ENCODE data around the gene TBL3.
"Not testable (repeated sequence)": the region's sequence is repeated elsewhere in the genome, so short reads cannot be mapped to it uniquely, and the experiment has no call there.

TBL3 gene

DNA sequence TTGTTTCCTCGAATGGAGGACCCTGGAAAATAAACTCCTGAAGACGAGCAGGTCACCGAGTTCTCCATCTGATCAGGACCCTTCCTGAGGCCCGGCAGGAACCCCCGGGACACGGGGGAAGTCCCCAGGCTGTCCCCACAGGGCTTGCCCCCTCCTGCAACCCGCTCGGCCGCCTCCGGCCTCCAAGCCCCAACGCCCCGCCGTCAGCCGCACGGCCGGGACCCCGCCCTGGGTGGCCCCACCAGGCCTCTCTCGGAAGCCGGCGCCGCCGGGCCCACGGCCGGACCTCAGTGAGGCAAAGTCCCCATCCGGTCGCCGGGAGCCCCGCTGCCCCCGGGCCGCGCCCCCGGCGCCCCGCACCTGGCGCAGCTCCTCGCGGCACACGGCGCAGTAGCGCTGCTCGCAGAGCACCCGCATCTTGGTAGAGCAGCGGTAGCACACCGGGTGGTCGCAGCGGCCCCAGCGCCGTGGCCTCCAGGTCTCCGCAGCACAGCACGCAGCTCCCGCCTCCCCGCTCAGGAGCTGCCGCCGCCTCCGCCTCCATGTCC lies 37.4 kb downstream of the TBL3 start:
- Histone ChIP-seq H3K4me1 (ENCODE audit: control insufficient read depth, insufficient read depth, low read length) (peaks cover 10% of the 10 kb centered on the region), H3K4me3 (ENCODE audit: low read depth, low read length) (peak overlapping the region; percentile 91), H3K36me3 (ENCODE audit: control insufficient read depth, insufficient read depth, low read length) (peaks cover 6% of the 10 kb centered on the region), H3K9ac (ENCODE audit: low read depth, low read length) (peak overlapping the region; percentile 89), H3K27me3 (ENCODE audit: control insufficient read depth, insufficient read depth, low read length) (no peaks in the 10 kb centered on the region), H3K9me3 (ENCODE audit: control insufficient read depth, insufficient read depth, low read length) (no peaks in the 10 kb centered on the region)

DNA sequence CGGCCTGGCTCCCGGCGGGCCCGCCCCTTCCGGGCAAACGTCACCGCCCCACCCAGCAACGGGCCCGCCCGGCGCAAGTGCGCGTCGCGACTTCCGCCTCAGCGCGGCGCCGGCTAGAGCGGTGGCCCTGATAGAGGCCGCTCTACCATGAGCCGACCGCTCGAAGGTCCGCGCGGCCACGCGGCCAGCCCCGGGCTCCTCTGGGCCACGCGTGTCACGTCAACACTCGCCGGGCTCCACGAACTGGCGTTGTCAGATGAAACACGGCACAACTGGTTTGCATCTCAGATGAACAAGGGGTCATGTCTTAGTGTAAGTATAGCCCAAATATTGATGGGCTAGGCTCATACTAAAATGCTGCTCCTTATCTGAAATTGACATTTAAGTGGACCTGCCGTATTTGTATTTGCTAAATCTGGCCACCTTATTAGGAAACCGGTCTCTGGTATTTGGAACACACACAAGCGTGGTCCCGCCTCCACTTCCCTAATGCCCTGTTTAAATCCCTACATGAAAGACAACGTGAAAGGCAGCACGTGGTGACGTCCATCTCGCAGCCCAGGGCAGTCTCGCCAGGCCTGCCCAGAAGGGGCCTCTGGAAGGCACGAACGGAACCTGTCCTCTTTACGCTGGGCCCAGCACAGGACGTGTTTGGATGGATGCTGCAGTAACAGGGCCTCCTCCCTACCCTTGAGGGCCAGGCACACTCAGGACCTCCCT lies 38.1 kb downstream of the TBL3 start, which contains the start of gene ZNF598:
TSS of gene ZNF598 (minus strand) at position 31 of the 720 bp plus-strand sequence.
- H3K9me3 ChIP-seq (ENCODE audit: control insufficient read depth, insufficient read depth, low read length): no peaks in the 10 kb centered on the region

DNA sequence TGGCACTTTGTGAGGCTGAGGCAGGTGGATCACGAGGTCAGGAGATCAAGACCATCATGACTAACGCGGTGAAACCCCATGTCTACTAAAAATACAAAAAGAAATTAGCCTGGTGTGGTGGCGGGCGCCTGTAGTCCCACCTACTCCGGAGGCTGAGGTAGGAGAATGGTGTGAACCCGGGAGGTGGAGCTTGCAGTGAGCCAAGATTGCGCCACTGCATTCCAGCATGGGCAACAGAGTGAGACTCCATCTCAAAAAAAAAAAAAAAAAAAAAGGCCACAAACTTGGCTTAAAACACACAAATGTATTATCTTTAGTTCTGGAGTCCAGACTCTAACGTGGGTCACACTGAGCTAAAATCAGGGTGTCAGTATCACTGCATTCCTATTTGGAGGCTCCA lies 39.9 kb downstream of the TBL3 start:
- H3K27me3 ChIP-seq (ENCODE audit: control insufficient read depth, insufficient read depth, low read length); H3K36me3 ChIP-seq (ENCODE audit: control insufficient read depth, insufficient read depth, low read length); H3K4me1 ChIP-seq (ENCODE audit: control insufficient read depth, insufficient read depth, low read length); H3K4me3 ChIP-seq (ENCODE audit: low read depth, low read length); H3K9ac ChIP-seq (ENCODE audit: low read depth, low read length); H3K9me3 ChIP-seq (ENCODE audit: control insufficient read depth, insufficient read depth, low read length): not testable (repeated sequence)

More for the DNA sequence above, 38.1 kb downstream of the TBL3 start, which contains the start of gene ZNF598:
- H3K27me3 ChIP-seq (ENCODE audit: control insufficient read depth, insufficient read depth, low read length): no peaks in the 10 kb centered on the region
- peaks cover 10% of the 10 kb centered on the region for H3K4me1 ChIP-seq (ENCODE audit: control insufficient read depth, insufficient read depth, low read length)
- peak within 1 kb of the TSS; percentile 91 for H3K4me3 ChIP-seq (ENCODE audit: low read depth, low read length)
- peak within 1 kb of the TSS; percentile 89 for H3K9ac ChIP-seq (ENCODE audit: low read depth, low read length)
- peaks cover 6% of the 10 kb centered on the region for H3K36me3 ChIP-seq (ENCODE audit: control insufficient read depth, insufficient read depth, low read length)

DNA sequence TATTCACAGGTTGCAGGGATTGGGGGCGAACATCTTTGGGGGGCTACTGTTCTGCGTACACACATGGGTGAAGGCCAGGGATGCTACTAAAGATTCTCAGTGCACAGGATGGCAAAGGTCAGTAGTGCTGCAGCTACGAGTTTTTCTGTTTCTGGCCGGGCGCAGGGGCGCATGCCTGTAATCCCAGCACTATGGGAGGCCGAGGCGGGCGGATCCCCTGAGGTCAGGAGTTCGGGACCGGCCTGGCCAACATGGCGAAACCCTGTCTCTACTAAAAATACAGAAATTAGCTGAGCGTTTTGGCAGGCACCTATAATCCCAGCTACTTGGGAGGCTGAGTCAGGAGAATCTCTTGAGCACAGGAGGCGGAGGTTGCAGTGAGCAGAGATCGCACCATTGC lies 41.7 kb downstream of the TBL3 start:
- Histone ChIP-seq H3K9me3 (ENCODE audit: control insufficient read depth, insufficient read depth, low read length) (no peaks in the 10 kb centered on the region), H3K27me3 (ENCODE audit: control insufficient read depth, insufficient read depth, low read length) (peaks cover 4% of the 10 kb centered on the region), H3K4me3 (ENCODE audit: low read depth, low read length) (no peak overlapping the region), H3K9ac (ENCODE audit: low read depth, low read length) (no peak overlapping the region), H3K4me1 (ENCODE audit: control insufficient read depth, insufficient read depth, low read length) (peaks cover 5% of the 10 kb centered on the region), H3K36me3 (ENCODE audit: control insufficient read depth, insufficient read depth, low read length) (no peaks in the 10 kb centered on the region)

GRCh38 chr16:2015117-2015946 lies 43.5 kb downstream of the TBL3 start:
- Histone ChIP-seq H3K9ac (ENCODE audit: low read depth, low read length) (no peak overlapping the region), H3K9me3 (ENCODE audit: control insufficient read depth, insufficient read depth, low read length) (no peaks in the 10 kb centered on the region), H3K4me3 (ENCODE audit: low read depth, low read length) (no peak overlapping the region), H3K36me3 (ENCODE audit: control insufficient read depth, insufficient read depth, low read length) (no peaks in the 10 kb centered on the region), H3K27me3 (ENCODE audit: control insufficient read depth, insufficient read depth, low read length) (peaks cover 20% of the 10 kb centered on the region), H3K4me1 (ENCODE audit: control insufficient read depth, insufficient read depth, low read length) (peaks cover 2% of the 10 kb centered on the region)

DNA sequence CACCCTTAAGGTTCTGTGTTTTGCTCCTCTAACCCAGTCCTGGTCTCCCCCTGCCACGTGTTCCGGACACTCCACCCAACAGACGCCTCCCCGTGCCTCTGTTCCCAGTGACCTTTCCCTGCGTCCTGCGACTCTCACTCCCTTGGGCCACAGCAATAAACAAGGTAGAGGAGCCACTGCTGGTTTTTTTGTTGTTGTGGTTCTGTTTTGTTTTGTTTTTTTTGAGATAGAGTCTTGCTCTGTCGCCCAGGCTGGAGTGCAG lies 44.0 kb downstream of the TBL3 start:
- Histone ChIP-seq H3K9me3 (ENCODE audit: control insufficient read depth, insufficient read depth, low read length) (no peaks in the 10 kb centered on the region), H3K27me3 (ENCODE audit: control insufficient read depth, insufficient read depth, low read length) (peaks cover 26% of the 10 kb centered on the region), H3K4me3 (ENCODE audit: low read depth, low read length) (no peak overlapping the region), H3K9ac (ENCODE audit: low read depth, low read length) (no peak overlapping the region), H3K4me1 (ENCODE audit: control insufficient read depth, insufficient read depth, low read length) (no peaks in the 10 kb centered on the region), H3K36me3 (ENCODE audit: control insufficient read depth, insufficient read depth, low read length) (no peaks in the 10 kb centered on the region)

- peaks cover 31% of the 10 kb centered on the region for H3K27me3 ChIP-seq (ENCODE audit: control insufficient read depth, insufficient read depth, low read length)
- no peak overlapping the region for H3K4me3 ChIP-seq (ENCODE audit: low read depth, low read length)
- H3K36me3 ChIP-seq (ENCODE audit: control insufficient read depth, insufficient read depth, low read length): no peaks in the 10 kb centered on the region
- no peak overlapping the region for H3K9ac ChIP-seq (ENCODE audit: low read depth, low read length)
- no peaks in the 10 kb centered on the region for H3K9me3 ChIP-seq (ENCODE audit: control insufficient read depth, insufficient read depth, low read length)
- no peaks in the 10 kb centered on the region for H3K4me1 ChIP-seq (ENCODE audit: control insufficient read depth, insufficient read depth, low read length)
Measured at GRCh38 chr16:2016407-2016922, 44.6 kb downstream of the TBL3 start.

DNA sequence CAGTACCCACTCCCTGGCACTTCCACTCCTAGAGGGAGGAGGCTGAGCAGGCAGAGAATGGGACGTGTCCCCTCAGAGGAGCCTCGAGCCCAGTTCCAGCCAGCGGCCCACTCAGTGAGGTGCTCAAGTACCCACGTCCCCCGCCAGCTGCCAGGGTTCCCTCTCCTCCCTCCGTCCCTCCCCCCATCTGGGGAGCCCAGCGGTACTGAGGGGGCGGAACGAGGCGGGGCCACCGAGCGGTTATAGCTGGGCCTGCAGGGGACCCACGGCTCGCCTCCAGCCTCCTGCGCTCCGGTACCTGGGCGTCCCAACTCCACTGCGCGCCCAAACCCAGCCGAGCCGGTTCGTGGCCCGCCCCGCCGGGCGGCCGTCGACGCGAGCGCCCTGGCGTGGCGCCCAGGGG lies 47.7 kb downstream of the TBL3 start, which contains the start of gene NPW:
TSS of gene NPW (plus strand) at position 268 of the 403 bp plus-strand sequence.
- peak within 1 kb of the TSS; percentile 59 for H3K4me3 ChIP-seq (ENCODE audit: low read depth, low read length)

DNA sequence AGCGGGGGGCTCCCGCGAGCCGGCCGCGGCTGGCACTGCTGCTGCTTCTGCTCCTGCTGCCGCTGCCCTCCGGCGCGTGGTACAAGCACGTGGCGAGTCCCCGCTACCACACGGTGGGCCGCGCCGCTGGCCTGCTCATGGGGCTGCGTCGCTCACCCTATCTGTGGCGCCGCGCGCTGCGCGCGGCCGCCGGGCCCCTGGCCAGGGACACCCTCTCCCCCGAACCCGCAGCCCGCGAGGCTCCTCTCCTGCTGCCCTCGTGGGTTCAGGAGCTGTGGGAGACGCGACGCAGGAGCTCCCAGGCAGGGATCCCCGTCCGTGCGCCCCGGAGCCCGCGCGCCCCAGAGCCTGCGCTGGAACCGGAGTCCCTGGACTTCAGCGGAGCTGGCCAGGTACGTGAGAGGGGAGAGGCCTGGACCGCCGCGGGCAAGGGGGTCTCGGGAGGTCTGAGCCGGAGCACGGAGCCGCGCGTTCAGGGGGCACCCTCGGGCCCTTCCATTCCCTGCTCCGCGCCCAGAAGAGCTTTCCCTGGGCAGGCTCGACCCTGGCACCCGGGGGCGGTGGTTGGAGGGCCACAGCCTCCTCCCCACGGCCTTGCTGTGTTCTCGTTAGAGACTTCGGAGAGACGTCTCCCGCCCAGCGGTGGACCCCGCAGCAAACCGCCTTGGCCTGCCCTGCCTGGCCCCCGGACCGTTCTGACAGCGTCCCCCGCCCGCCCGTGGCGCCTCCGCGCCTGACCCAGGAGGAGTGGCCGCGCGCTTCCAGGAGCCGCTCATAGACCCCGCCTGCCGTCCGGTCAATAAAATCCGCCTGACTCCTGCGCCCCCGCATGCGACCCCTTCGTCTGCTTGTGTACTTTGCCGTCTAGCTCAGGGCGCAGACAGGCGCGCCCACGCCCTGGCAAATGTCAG lies 48.3 kb downstream of the TBL3 start:
- H3K36me3 ChIP-seq (ENCODE audit: control insufficient read depth, insufficient read depth, low read length): no peaks in the 10 kb centered on the region
- no peak overlapping the region for H3K9ac ChIP-seq (ENCODE audit: low read depth, low read length)
- H3K9me3 ChIP-seq (ENCODE audit: control insufficient read depth, insufficient read depth, low read length): no peaks in the 10 kb centered on the region
- H3K4me1 ChIP-seq (ENCODE audit: control insufficient read depth, insufficient read depth, low read length): no peaks in the 10 kb centered on the region
- H3K27me3 ChIP-seq (ENCODE audit: control insufficient read depth, insufficient read depth, low read length): peaks cover 34% of the 10 kb centered on the region
- peak overlapping the region; percentile 59 for H3K4me3 ChIP-seq (ENCODE audit: low read depth, low read length)

More for the DNA sequence above, 47.7 kb downstream of the TBL3 start, which contains the start of gene NPW:
- Histone ChIP-seq H3K4me1 (ENCODE audit: control insufficient read depth, insufficient read depth, low read length) (no peaks in the 10 kb centered on the region), H3K36me3 (ENCODE audit: control insufficient read depth, insufficient read depth, low read length) (no peaks in the 10 kb centered on the region), H3K9me3 (ENCODE audit: control insufficient read depth, insufficient read depth, low read length) (no peaks in the 10 kb centered on the region), H3K27me3 (ENCODE audit: control insufficient read depth, insufficient read depth, low read length) (peaks cover 34% of the 10 kb centered on the region), H3K9ac (ENCODE audit: low read depth, low read length) (no peak within 1 kb of the TSS)

DNA sequence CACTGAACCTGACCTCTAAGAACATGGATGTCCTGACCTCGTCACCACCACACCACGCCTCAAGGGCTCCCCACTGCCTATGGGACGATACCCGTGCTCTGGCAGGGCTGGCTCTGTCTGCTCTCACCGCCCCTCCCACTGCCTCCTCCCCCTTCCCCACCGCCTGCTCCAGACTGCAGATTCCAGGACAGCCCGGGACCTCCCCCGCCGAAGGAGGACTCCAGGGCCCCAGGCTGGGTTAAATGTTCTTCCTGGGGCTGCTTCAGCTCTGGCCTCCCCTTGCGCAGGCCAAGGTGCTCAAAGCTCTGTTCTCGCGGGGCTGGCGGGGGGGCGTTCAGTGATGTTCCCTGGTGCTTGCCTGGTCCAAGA lies 50.9 kb downstream of the TBL3 start:
- Histone ChIP-seq H3K9me3 (ENCODE audit: control insufficient read depth, insufficient read depth, low read length) (no peaks in the 10 kb centered on the region), H3K4me3 (ENCODE audit: low read depth, low read length) (peak overlapping the region; percentile 69), H3K27me3 (ENCODE audit: control insufficient read depth, insufficient read depth, low read length) (peaks cover 47% of the 10 kb centered on the region), H3K4me1 (ENCODE audit: control insufficient read depth, insufficient read depth, low read length) (peaks cover 2% of the 10 kb centered on the region), H3K9ac (ENCODE audit: low read depth, low read length) (peak overlapping the region; percentile 47), H3K36me3 (ENCODE audit: control insufficient read depth, insufficient read depth, low read length) (no peaks in the 10 kb centered on the region)

Measured in iPS-15b (cell line).